Nucleus accumbens (tissue), 56 donors: ENCODE results near the gene THBS3.
"Not testable (repeated sequence)": the region's sequence is repeated elsewhere in the genome, so short reads cannot be mapped to it uniquely, and the experiment has no call there.

ENCODE experiments used
- DNase-seq, 56 donors: peaks; one replicate each; lab custom pipeline; 2025; lab: John Stamatoyannopoulos, UW

Gene THBS3

GRCh38 chr1:155192346-155193274 is 15.1 kb downstream of the THBS3 start:
- peak in 3 of 56 donors; percentile 17 to 55 (median 42) for DNase-seq

- DNase-seq = no peak
These were observed 15.8 kb downstream of the THBS3 start for GRCh38 chr1:155191904-155192303.

GRCh38 chr1:155189926-155190325 is 17.8 kb downstream of the THBS3 start:
- not testable (repeated sequence) for DNase-seq

- no peak for DNase-seq
These were observed 19.4 kb downstream of the THBS3 start for GRCh38 chr1:155188268-155188667.

GRCh38 chr1:155187456-155187891 is 20.2 kb downstream of the THBS3 start:
- DNase-seq = no peak

GRCh38 chr1:155186794-155187455 is 20.8 kb downstream of the THBS3 start:
- DNase-seq = no peak

- DNase-seq = no peak
These were observed 21.5 kb downstream of the THBS3 start for GRCh38 chr1:155186067-155186793.

- no peak for DNase-seq
These were observed 22.0 kb downstream of the THBS3 start for GRCh38 chr1:155185783-155186066.

- no peak for DNase-seq
These were observed 22.6 kb downstream of the THBS3 start for GRCh38 chr1:155184835-155185782.

GRCh38 chr1:155184351-155184811 is 23.3 kb downstream of the THBS3 start:
- no peak for DNase-seq

- no peak for DNase-seq
These were observed 23.9 kb downstream of the THBS3 start for GRCh38 chr1:155183775-155184221.

GRCh38 chr1:155182052-155182550 is 25.6 kb downstream of the THBS3 start:
- DNase-seq = no peak

GRCh38 chr1:155181371-155182051 is 26.2 kb downstream of the THBS3 start:
- DNase-seq = no peak

GRCh38 chr1:155179112-155180031 is 28.3 kb downstream of the THBS3 start:
- no peak for DNase-seq

GRCh38 chr1:155178441-155179111 is 29.1 kb downstream of the THBS3 start:
- DNase-seq = no peak

GRCh38 chr1:155177918-155178281 is 29.8 kb downstream of the THBS3 start:
- no peak for DNase-seq

GRCh38 chr1:155177192-155177917 is 30.3 kb downstream of the THBS3 start:
- no peak for DNase-seq
